Measurements from ENCODE around the gene LRSAM1.

- no peak for TF ChIP-seq GATA2 (IDR thresholded peaks at IDR 0.05; ENCODE audit: low read depth, low read length)
- TF ChIP-seq GATA3 (IDR thresholded peaks at IDR 0.05; ENCODE audit: low read depth, low read length), result no peak
These were observed 12.9 kb upstream of the LRSAM1 start for GRCh38 chr9:127438394-127438793.

Measured in SH-SY5Y (cell line).